Measurements from ENCODE around the gene TMEM252.

GRCh38 chr9:68522131-68522530 is 18.6 kb downstream of the TMEM252 start:
- TF ChIP-seq, protein P1, sequence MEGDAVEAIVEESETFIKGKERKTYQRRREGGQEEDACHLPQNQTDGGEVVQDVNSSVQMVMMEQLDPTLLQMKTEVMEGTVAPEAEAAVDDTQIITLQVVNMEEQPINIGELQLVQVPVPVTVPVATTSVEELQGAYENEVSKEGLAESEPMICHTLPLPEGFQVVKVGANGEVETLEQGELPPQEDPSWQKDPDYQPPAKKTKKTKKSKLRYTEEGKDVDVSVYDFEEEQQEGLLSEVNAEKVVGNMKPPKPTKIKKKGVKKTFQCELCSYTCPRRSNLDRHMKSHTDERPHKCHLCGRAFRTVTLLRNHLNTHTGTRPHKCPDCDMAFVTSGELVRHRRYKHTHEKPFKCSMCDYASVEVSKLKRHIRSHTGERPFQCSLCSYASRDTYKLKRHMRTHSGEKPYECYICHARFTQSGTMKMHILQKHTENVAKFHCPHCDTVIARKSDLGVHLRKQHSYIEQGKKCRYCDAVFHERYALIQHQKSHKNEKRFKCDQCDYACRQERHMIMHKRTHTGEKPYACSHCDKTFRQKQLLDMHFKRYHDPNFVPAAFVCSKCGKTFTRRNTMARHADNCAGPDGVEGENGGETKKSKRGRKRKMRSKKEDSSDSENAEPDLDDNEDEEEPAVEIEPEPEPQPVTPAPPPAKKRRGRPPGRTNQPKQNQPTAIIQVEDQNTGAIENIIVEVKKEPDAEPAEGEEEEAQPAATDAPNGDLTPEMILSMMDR (optimal IDR thresholded peaks at IDR 0.05 in 1 of 3, IDR thresholded peaks at IDR 0.05 in 1 of 3, conservative IDR thresholded peaks at IDR 0.05 in 1 of 3; ENCODE audit: extremely low read depth in 1 of 3, insufficient read depth in 2 of 3, low read length in 3 of 3) = no peak
- no peak for TF ChIP-seq EZH2 (IDR thresholded peaks at IDR 0.05; ENCODE audit: low read length)
